Measurements from ENCODE around the gene TRIM17.

TRIM17 gene

GRCh38 chr1:228400692-228401454 lies 15.8 kb downstream of the TRIM17 start:
- DNase-seq: no peak

GRCh38 chr1:228400237-228400651 lies 16.4 kb downstream of the TRIM17 start:
- DNase-seq: no peak

- DNase-seq: no peak
Observed at GRCh38 chr1:228399531-228400236, 17.0 kb downstream of the TRIM17 start.

- DNase-seq: no peak
Observed at GRCh38 chr1:228398741-228399461, 17.8 kb downstream of the TRIM17 start.

- DNase-seq: no peak
Observed at GRCh38 chr1:228397966-228398365, 18.7 kb downstream of the TRIM17 start.

DNA sequence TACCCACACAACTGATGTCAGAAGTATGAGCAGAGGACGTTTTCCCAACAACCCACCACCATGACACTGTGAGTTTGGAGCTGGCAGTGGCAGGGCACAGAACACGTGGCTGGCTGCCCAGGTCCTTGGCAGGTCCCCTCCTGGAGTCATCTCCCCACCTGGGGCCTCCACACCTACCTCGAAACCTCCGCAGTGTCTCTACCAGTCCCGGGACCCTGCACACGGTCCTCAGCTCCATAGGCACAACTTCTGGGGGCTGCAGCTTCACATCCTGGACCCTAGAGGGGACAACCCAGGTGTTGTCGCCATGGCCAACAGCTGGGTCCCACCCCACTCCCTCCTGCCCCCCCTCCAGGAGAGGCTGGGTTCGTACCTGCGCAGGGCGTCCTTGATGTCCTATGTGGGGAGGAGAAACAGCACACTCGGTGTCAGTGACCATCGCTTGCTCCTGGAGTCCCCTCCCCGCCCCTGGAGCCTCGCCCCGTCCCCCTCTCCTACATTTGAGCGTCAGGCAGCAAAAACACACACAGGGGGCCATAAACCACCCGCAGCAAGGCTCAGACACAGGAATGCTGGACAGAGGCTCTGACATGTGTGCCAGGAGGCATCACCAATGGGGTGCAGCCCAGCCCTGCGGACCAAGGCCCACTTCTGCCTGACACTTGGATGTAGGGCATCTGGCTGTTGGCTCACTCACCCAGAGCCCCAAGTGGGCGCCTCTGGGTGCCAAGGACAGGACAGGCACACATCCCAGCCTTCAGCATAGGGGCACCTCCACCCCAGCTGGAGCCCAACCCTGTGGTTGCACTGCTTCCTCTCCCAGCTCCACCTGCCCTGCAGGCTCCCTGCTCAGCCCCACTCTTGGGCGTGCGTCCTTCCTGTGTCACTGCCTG lies 19.6 kb downstream of the TRIM17 start:
- DNase-seq: no peak

DNA sequence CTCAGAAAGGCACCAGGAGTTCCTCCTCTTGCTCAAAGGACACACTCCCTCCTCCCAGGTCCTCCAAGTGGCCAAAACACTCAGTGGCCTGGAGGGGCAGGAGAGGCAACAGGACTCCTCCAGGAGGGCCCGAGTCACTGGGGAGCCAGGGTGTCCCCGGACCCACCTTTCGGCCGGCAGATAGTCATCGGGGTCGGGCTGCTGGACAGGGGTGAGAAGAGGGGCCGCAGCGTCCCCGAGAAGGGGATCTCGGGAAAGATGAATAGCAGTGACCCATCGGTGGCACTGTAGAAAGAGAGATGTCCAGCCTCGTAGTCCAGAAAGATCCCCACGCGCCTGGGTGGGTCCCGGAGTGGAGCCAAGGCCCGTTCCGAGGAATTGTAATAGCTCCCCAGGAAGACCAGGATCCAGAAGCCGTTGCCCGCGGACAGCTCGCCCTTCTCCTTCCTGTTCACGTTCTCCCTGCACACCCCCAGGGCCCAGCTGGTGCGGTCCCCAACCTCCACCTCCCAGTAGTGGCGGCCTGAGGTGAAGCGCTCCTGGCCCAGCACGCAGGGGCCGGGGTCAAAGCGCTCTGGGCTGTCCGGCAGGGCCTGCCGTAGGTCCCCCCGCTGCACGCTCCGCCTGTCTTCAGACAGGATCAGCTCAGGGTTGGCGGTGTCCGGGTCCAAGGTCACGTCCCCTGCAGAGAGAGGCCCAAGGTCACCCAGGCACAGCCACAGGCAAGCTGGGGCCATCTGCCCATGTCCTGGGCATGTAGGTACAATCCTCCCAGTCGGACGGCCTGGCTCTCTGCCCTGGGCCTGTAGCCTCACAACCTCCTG lies 21.9 kb downstream of the TRIM17 start:
- no peak for DNase-seq

DNA sequence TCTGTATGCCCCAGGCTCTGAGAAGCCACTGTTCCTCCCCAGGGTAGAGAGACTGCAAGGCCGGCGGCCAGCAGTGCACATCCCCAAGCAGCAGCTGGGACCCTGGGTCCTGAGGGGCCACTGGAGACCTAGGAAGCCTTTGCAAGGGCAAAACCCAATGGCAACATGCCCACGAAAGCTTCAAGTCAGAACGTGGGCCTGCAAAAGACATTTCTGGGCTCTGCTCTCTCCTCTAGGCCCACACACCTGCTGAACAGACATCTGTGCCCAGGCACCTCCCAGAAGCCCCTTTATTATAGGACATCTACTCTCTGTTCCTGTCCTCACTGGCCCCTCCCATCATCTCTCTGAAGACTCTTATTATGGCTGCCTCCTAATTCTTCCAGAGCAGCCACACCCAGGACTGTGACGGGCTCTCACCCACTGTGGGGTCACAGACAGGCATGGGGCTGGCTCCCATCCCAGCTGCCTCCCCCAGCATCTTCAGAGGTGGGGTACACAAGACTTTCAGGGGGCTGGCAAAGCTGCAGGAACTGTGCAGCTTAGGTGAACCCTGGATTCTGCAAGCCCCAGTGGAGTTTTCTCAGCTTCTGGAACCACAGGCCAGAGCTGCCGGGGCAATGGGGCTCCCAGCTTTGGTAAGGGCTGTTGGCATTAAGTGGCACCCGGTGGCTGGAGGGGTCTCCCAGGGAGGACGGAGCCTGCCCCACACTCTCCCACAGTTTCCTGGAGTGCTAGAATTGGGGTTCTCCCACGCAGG lies 22.7 kb downstream of the TRIM17 start:
- no peak for DNase-seq

DNA sequence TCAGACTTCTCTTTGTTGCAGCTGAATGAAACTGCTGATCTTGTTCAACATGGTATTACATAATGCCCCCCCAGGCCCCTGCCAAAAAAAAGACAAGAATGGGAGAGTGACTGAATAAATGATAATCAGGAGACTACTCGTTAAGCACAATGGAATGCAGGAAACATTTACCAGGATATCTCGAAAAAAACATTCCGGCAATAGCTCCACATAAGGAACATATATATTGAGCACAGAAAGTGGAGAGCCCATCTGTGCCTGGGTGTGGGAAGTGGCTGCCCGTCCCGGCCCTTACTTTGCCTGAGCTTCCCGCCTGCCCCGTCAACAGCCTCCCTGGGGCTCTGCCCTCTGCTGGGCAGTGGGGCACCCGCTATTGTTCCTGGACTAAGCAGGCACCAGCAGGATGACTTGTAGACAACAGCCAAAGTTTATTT lies 23.4 kb downstream of the TRIM17 start:
- no peak for DNase-seq

DNA sequence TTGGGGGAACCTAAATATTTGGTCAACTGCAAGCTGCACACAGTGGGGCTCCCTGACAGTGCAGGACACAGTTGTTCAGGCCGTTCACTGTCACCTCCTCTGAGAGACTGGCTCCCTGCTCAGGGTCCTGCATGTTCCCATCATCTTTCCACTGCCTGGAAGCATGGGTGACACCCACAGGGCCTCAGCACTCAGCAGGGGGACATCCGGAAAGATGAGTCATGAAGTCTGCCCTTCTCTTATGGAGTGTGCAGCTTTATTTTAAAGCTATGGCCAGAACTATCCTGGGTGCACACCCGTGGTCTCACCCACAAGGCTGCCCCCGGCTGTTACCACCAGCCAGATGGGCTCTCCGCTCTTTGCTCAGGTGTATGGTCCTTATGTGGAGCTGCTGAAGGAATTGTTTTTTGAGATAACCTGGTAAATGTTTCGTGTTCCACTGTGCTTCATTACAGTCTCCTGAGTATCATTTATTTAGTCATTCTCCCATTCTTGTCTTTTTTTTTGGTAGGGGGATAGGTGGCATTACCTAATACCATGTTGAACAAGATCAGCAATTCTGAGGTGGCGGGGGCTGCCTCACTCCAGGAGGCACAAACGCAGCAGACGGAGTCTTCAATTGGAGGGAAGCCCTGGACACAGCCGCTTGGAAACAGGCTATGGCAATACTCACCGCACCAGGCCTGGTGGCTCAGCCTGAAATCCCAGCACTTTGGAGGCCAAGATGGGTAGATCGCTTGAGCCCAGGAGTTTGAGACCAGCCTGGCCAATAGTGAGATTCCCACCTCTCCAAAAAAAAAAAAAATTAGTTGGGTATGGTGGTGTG lies 24.3 kb downstream of the TRIM17 start:
- DNase-seq: no peak

- no peak for DNase-seq
Observed at GRCh38 chr1:228391411-228392020, 25.1 kb downstream of the TRIM17 start.

DNA sequence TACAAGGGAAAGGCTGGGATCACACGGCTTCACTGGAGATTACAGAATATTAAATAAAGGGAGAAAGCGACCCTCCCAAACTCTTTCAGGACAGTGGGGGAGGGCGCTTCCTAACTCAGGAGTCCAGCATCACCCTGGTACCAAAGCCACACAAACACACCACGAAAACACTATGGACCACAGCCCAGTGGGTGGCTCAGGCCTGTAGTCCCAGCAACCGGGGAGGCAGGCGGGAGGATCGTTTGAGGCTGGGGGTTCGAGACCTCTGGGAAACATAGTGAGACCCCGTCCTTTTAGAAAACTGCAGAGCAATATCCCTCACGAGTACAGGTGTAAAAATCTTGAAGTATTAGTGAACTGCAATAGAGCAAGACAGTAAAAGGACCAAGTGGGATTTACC lies 26.0 kb downstream of the TRIM17 start:
- DNase-seq: no peak

- no peak for DNase-seq
Observed at GRCh38 chr1:228387321-228387720, 29.3 kb downstream of the TRIM17 start.

DNA sequence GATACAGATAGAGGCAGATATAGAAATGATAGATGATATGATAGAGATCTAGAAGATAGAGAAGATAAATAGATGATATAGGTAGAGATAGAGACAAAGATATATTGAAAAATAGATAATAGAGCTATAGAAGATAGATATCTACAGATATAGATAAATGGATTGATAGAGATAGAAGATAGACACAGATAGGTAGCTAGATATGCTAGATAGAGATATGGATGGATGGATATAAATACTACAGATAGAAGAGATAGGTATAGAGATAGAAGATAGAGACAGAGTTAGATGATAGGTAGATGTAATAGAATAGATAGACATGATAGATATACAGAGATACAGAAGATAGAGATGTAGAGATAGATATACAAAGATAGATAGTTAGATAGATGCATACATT lies 31.4 kb downstream of the TRIM17 start:
- no peak for DNase-seq

GRCh38 chr1:228383773-228384172 lies 32.9 kb downstream of the TRIM17 start:
- no peak for DNase-seq

GRCh38 chr1:228381356-228381755 lies 35.3 kb downstream of the TRIM17 start:
- DNase-seq: no peak

DNA sequence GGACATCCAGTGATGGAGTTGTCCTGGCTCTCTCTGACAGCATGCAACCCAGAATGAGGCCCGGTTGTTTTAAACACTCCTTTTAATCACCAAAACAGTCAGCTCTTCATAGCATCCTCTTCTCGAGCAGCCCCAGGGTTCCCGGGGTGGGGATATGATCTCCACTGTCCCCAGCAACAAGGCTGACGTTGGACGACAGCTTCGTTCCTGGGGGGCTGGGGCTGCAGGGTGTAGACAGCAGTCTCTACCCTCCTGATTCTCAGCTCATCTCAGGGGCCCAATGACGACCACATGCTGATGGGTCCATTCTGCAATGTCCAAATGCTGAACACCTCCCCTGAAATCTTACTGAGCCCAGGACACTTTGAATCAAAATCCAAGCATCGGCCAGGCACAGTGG lies 37.0 kb downstream of the TRIM17 start:
- no peak for DNase-seq

DNA sequence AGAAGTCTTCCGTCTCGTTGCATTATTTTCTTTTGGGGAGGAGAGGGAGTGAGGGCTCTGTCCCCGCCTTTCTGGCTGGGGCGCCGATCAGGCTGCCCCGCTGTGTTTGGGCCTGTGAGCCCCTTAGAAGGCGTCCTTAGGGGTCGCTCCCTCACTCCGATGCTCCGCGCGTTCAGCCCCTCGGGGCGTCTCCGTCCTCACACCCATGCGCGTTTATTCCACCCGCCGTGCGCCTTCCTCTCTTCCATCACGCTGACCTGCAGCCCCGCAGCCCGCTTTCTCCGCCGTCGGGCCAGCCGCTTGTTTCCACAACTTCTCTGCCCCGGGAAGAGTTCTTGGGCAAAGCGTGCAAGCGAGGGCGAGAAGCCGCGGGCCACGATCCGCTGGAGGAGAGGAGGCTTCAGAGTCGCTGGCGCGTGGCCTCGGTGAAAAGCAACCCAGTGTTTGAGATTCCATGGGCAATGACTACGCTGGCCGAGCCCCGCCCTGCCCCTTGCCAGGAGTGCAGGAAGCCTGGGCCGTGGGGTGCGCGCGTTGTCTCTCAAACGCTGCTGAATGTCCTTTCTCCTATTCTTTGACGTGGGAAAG lies 37.7 kb downstream of the TRIM17 start:
- DNase-seq: no peak

Measured in effector CD4-positive, alpha-beta T cell (primary cell).